Stimulated activated CD8-positive, alpha-beta memory T cell treated with anti-CD3 and anti-CD28 coated beads, Interleukin-7, amount 100 ng/mL, for 1 hour (primary cell): ENCODE data around the gene SLC30A9.

Experiments used
- DNase-seq, 2 donors: peaks; one replicate each; pipeline ENCODE4 v3.0.0-alpha.2; 2020; ENCODE audit warnings: low read depth in 2 of 2

Gene SLC30A9

DNA sequence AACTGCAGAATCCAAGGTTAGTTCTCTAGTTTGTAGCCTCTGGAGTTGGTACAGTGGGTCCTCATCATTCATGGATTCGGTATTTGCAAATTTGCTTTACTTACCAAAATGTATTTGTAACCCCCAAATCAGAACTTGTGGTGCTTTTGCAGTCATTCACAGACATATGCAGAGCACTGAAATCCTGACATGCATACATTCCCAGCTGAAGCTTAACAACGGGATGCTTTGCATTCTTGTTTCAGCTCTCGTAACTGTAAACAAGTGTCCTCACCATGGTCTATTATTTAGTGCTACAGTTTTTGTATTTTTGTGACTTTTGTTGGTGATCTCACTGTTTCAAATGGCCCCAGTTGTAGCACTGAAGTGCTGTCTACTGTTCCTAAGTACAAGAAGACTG, 146.0 kb downstream of the SLC30A9 start:
- no peak for DNase-seq
